Esophagus (tissue), 2 donors: ENCODE measurements around the gene TAB2. TPM values are rescaled to one million over a fixed set of nuclear protein-coding genes. Genes with fewer than 3 reads are reported as not detected.

Experiments
- H3K27ac ChIP-seq, 2 donors: one replicate each; pipeline ENCODE4 v1.5.1; 2013; ENCODE audit warnings: low read depth in 2 of 2, mild to moderate bottlenecking in 2 of 2, inconsistent platforms in 1 of 2, low read length in 1 of 2, moderate library complexity in 1 of 2
- H3K27me3 ChIP-seq, 2 donors: one replicate each; pipeline ENCODE4 v1.6.1; 2013; ENCODE audit warnings: low read length in 2 of 2, control low read depth in 1 of 2, mild to moderate bottlenecking in 1 of 2; ENCODE audit not compliant: insufficient read depth in 2 of 2, control insufficient read depth in 1 of 2
- H3K36me3 ChIP-seq, 2 donors: one replicate each; pipeline ENCODE4 v1.6.1; 2013; ENCODE audit warnings: low read length in 1 of 2; ENCODE audit not compliant: control insufficient read depth in 2 of 2, insufficient read depth in 2 of 2
- H3K4me1 ChIP-seq, 2 donors: one replicate each; pipeline ENCODE4 v1.6.1; 2013; ENCODE audit warnings: low read length in 1 of 2; ENCODE audit not compliant: control insufficient read depth in 2 of 2, insufficient read depth in 2 of 2
- H3K4me3 ChIP-seq, 2 donors: one replicate each; pipeline ENCODE4 v1.5.1; 2013; ENCODE audit warnings: low read length in 2 of 2, mild to moderate bottlenecking in 2 of 2, low read depth in 1 of 2, moderate library complexity in 1 of 2
- H3K9me3 ChIP-seq, 2 donors: one replicate each; pipeline ENCODE4 v1.6.1; 2013; ENCODE audit warnings: mild to moderate bottlenecking in 2 of 2, low read depth in 1 of 2, low read length in 1 of 2, moderate library complexity in 1 of 2; ENCODE audit not compliant: control insufficient read depth in 2 of 2, insufficient read depth in 1 of 2
- WGBS, 2 donors: extraction: QIAGEN DNeasy Blood & Tissue Kit; methylation state at CpG; one replicate each; pipeline ENCODE4 v1.1.7; 2013; 5-methylcytosine and 5-hydroxymethylcytosine counted together
- polyA plus RNA-seq, 2 donors: library from polyadenylated mRNA; stranded (reverse); fragments of 200-250 nt; gene quantifications; one replicate each; pipeline ENCODE4 v1.2.3, GENCODE V29; 2013
- donor health status: healthy with polysubstance abuse.
- donor health status: Bipolar disorder and iron deficiency.

Gene TAB2
- polyA plus RNA-seq, 2 donors, result 18.5 to 18.6 TPM

DNA sequence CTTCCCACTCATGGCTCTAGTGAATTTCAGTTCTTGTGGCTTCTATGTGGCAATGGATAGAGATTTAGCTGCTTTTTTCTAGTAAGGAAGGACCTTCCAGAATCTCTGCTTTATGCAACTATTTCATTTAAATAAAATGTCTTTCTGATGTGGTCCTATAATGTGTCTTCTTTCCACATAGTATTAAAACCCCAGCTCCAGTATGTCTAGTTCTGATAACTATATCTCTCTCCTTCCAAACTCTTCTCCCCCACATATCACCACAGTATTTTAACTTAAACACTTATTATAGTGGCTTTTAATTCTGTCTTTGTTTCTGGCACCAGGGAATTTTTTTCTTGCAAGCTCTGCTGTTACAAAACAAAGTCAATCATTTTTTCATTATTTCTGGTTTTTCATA lies 41.9 kb downstream of the TAB2 start:
- Histone ChIP-seq H3K9me3 (no peaks in the 10 kb centered on the region), H3K27ac (no peak overlapping the region), H3K36me3 (no peaks in the 10 kb centered on the region), H3K4me3 (no peak overlapping the region), H3K4me1 (peaks cover 3 to 5% of the 10 kb centered on the region in 2 donors), H3K27me3 (no peaks in the 10 kb centered on the region)

GRCh38 chr6:149360536-149360935 lies 43.0 kb downstream of the TAB2 start:
- no peak overlapping the region for H3K4me3 ChIP-seq
- no peaks in the 10 kb centered on the region for H3K36me3 ChIP-seq
- no peaks in the 10 kb centered on the region for H3K27me3 ChIP-seq
- WGBS, 2 donors, result 93 to 99% methylated on average over 3 of the region's 3 CpGs
- H3K9me3 ChIP-seq, result no peaks in the 10 kb centered on the region
- H3K4me1 ChIP-seq, result peaks cover 3 to 5% of the 10 kb centered on the region in 2 donors
- H3K27ac ChIP-seq, result no peak overlapping the region

GRCh38 chr6:149362289-149362688 lies 44.8 kb downstream of the TAB2 start:
- H3K27ac ChIP-seq, result no peak overlapping the region
- H3K4me1 ChIP-seq, result peaks cover 3 to 5% of the 10 kb centered on the region in 2 donors
- no peaks in the 10 kb centered on the region for H3K27me3 ChIP-seq
- 95 to 96% methylated on average over 5 of the region's 5 CpGs for WGBS, 2 donors
- no peaks in the 10 kb centered on the region for H3K9me3 ChIP-seq
- H3K4me3 ChIP-seq, result no peak overlapping the region
- H3K36me3 ChIP-seq, result no peaks in the 10 kb centered on the region

DNA sequence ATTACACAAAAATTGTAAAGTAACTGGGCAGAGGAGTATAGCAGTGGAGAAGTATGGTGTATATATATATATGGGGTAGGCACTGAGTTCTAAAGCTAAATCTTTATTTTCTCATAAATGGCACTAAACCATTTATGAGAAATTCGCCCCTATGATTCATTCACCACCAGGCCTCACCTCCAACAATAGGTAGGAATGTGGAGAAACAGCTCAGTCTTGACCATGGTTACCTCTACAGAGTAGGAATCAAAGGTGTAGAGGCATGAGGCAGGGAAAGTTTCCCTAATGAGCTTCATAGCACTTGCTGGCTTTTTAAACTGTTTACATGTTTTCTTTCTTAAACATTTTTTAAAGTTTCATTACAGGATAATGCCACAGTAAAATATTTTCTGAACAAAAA lies 45.6 kb downstream of the TAB2 start:
- H3K36me3 ChIP-seq, result no peaks in the 10 kb centered on the region
- H3K9me3 ChIP-seq, result no peaks in the 10 kb centered on the region
- no peak overlapping the region for H3K4me3 ChIP-seq
- WGBS, 2 donors, result 73 to 92% methylated on average over 1 of the region's 1 CpG
- no peaks in the 10 kb centered on the region for H3K27me3 ChIP-seq
- H3K27ac ChIP-seq, result no peak overlapping the region
- peaks cover 3 to 5% of the 10 kb centered on the region in 2 donors for H3K4me1 ChIP-seq

GRCh38 chr6:149364557-149364956 lies 47.0 kb downstream of the TAB2 start:
- H3K27ac ChIP-seq, result no peak overlapping the region
- no peak overlapping the region for H3K4me3 ChIP-seq
- H3K27me3 ChIP-seq, result no peaks in the 10 kb centered on the region
- no peaks in the 10 kb centered on the region for H3K9me3 ChIP-seq
- 68 to 74% methylated on average over 2 of the region's 2 CpGs for WGBS, 2 donors
- H3K4me1 ChIP-seq, result peaks cover 3 to 5% of the 10 kb centered on the region in 2 donors
- no peaks in the 10 kb centered on the region for H3K36me3 ChIP-seq

- H3K36me3 ChIP-seq, result no peaks in the 10 kb centered on the region
- H3K4me1 ChIP-seq, result peaks cover 1 to 5% of the 10 kb centered on the region in 2 donors
- no peaks in the 10 kb centered on the region for H3K9me3 ChIP-seq
- H3K27me3 ChIP-seq, result no peaks in the 10 kb centered on the region
- no peak overlapping the region for H3K4me3 ChIP-seq
- H3K27ac ChIP-seq, result no peak overlapping the region
Observed at GRCh38 chr6:149365197-149365596, 47.7 kb downstream of the TAB2 start.

DNA sequence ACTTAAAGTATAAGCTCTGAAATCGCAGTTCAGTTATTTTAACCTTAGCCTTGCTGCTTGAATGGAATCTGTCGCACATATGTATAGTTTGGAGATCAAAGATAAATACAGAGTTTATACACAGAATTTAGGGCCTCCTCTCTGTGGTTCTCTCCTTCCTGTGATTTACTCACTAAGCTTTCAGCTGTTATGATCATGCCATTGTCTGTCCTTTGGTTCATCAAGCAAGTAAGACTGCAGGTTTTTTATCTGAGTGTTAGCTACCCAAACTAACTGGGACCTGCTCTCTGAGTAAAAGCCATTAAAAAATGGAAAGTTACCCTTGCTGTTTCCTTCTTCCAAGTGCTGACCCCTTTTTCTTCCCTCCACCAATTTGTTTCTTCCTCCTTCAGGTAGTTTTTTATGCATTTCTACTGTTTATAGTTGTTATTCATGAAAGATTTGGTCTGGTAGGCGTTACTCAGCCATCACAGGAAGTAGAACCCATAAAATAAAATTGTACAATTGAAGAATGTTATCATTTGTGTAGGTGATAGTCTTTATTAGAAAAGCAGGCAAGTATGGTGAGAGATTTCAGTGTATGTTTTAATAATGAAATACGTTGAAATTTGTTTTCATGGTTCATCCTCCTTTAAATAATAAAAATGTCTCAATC lies 48.9 kb downstream of the TAB2 start:
- H3K4me1 ChIP-seq, result no peaks in the 10 kb centered on the region
- no peaks in the 10 kb centered on the region for H3K9me3 ChIP-seq
- WGBS, 2 donors, result 79 to 83% methylated on average over 4 of the region's 4 CpGs
- H3K36me3 ChIP-seq, result no peaks in the 10 kb centered on the region
- H3K27me3 ChIP-seq, result no peaks in the 10 kb centered on the region
- no peak overlapping the region for H3K27ac ChIP-seq
- no peak overlapping the region for H3K4me3 ChIP-seq

GRCh38 chr6:149368065-149368464 lies 50.6 kb downstream of the TAB2 start:
- 80 to 90% methylated on average over 1 of the region's 1 CpG for whole genome bisulfite sequencing, 2 donors
- Histone ChIP-seq H3K4me1 (no peaks in the 10 kb centered on the region), H3K36me3 (no peaks in the 10 kb centered on the region), H3K9me3 (no peaks in the 10 kb centered on the region), H3K27me3 (no peaks in the 10 kb centered on the region), H3K4me3 (no peak overlapping the region), H3K27ac (no peak overlapping the region)

DNA sequence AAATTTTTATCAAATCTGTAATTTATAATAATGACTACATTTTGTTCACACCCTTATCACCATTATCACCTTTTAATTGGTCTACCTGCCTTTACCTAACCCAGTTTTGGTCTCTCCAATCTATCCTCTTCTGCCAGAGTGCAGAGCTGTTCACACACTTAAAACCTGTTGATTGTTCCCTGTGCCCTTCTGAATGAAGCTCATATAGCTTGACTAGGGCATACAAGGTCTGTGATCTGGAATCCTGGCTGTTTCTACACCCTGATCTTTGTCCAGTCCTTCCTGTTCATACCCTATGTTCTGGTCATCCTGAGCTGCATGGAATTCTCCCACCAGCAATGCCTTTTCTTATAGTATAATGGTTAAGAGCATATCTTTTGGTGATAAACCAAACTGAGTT lies 53.6 kb downstream of the TAB2 start:
- Histone ChIP-seq H3K4me1 (no peaks in the 10 kb centered on the region), H3K4me3 (no peak overlapping the region), H3K9me3 (no peaks in the 10 kb centered on the region), H3K27ac (no peak overlapping the region), H3K36me3 (no peaks in the 10 kb centered on the region), H3K27me3 (no peaks in the 10 kb centered on the region)

- Histone ChIP-seq H3K27me3 (no peaks in the 10 kb centered on the region), H3K9me3 (no peaks in the 10 kb centered on the region), H3K4me3 (no peak overlapping the region), H3K27ac (no peak overlapping the region), H3K36me3 (no peaks in the 10 kb centered on the region), H3K4me1 (no peaks in the 10 kb centered on the region)
- 47 to 96% methylated on average over 2 of the region's 2 CpGs for WGBS, 2 donors
Observed at GRCh38 chr6:149372062-149372461, 54.5 kb downstream of the TAB2 start.
